Islet of Langerhans (tissue), 1 donor: ENCODE results near the gene DPYSL4.
"Not testable (repeated sequence)": the region's sequence is repeated elsewhere in the genome, so short reads cannot be mapped to it uniquely, and the experiment has no call there.

Experiments
- FAIRE-seq: peaks from one replicate; lab custom pipeline; 2011; peaks lifted over from hg19 to GRCh38; lab: Jason Lieb, UNC

Gene DPYSL4

GRCh38 chr10:132149917-132150316, 36.8 kb upstream of the DPYSL4 start:
- FAIRE-seq = no peak

DNA sequence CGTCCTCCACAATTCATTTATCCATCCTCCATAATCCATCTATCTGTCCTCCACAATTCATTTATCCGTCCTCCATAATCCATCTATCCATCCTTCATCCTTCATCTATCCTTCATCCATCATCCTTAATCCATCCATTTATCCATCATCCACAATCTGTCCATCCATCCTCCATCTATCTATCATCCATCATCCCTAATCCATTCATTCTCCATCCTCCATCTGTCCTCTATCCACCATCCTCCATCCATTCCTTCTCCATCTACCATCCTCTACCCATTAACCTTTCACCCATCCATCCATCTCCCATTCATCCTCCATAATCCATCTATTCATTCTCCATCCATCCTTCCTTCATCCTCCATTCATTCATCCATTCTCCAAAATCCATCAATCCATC, 36.0 kb upstream of the DPYSL4 start:
- no peak for FAIRE-seq

DNA sequence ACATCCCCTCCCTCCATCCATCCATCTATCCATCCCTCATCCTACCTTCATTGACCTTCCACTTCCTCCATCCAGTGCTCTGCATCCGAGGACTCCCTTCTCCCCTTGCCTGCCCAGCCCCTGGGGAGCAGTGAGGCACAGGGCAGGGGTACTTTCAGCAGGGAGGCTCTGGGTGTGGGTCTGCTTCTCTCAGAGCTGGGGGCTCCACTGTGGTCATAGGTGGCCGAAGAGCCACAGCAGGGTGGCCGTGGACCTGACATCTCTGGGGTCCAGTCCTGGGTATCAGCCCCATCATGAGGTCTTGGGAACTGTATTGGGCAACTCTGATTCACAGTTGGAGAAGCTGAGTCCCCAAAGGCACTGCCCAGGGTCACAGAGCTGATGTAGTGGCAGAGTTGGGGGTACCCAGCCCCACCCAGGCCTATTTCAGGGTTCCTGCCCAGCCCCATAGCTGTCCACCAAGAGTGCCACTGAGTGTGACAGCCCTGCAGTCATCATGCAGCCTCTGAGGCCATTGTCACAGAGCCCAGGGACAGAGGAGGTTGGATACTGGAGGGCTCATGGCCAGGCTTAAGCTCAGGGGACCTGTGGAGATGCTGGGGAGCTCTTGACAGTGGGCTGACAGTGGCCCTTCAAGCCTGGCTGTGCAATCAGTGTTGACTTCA, 35.3 kb upstream of the DPYSL4 start:
- FAIRE-seq = no peak

GRCh38 chr10:132151951-132152505, 34.7 kb upstream of the DPYSL4 start:
- FAIRE-seq = no peak

- FAIRE-seq = no peak
Observed at GRCh38 chr10:132152896-132153580, 33.7 kb upstream of the DPYSL4 start.

DNA sequence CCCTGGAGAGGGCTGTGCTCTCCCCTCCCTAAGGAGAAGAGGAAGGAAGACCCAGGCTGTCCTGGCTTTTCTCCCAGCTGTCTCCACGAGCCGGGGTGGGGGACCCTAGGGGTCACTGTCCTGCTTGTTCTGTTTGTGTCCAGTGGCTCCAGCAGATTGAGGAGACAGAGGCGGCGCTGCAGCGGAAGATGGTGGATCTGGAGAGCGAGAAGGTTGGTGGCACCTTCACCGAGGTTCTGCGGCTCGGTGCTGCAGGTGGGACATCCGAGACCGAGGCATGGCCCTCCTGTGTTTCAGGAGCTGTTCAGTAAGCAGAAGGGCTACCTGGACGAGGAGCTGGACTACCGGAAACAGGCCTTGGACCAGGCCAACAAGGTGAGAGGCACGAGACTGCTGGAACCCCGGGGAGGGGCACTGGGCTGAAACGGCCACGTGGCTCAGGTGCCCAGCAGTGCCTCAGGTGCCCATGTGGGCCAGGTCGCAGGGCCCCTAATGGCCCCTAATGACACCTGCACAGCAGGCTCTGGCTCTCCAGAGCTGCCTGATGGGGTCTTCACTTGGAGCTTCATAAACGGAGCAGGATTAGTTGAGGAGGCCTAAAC, 33.0 kb upstream of the DPYSL4 start:
- FAIRE-seq = no peak

DNA sequence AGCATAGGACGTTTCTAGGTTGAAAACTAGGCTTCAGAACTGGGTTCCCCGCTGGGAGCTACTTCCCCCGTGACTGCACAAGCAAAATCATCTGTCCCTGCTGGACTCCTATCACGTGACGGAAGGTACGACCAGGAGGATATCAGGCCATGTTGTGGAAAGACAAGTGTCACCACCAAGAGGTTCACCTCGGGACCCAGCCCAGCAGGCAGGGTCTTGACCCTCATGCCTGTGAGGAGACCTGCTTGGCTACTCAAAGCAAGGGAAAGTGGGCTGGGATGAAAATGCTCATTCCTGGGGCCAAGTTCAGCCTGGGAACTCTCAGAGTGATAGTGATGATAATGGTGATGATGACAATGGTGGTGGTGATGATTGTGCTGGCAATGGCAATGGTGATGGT, 32.3 kb upstream of the DPYSL4 start:
- FAIRE-seq = no peak

DNA sequence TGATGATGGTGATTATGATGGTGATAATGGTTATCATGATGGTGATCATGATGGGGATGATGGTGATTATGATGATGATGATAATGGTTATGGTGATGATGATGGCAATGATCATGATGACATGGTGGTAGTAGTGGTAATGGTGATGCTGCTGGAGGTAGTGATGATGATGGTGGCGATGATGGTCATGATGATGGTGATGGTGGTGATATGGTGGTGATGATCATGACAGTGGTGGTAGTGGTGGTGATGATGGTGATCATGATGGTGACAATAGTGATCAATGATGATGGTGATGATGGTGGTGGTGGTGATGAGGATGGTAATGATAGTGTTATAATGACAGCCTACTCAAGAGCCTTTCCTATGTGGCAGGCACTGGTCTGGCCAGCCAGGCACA, 31.8 kb upstream of the DPYSL4 start:
- no peak for FAIRE-seq

DNA sequence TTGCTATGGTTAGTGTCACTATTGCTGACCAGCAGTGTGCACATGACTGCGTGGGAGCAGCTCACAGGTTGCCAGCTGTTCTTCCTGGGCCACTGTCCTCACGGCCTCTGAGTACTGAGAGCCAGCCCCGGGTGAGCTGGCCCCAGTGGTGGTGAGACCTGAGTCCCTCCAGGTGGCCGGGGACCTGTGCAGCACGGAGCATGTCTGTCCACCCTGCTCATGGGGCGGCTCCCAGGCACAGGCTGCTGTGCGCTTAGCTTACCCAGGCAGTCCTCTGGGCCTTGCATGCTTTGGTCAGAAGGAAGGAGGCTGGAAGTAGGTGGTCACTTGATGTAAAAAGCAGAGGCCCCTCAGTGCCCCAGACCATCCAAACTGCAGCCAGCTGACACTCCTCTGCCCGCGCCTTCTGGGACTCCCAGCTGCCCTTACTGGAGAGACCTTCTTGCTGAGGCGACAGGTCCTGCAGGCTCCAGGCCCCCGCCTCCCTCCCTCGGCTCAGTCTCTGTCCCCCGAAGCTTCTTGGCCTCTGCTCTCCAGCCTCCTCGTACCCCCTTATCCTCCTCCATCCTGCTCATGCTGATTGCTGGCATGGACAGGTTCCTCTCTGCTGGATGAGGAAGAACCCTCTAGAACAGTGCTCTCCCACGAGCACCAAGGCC, 30.9 kb upstream of the DPYSL4 start:
- FAIRE-seq = no peak

- no peak for FAIRE-seq
Observed at GRCh38 chr10:132156382-132156781, 30.4 kb upstream of the DPYSL4 start.

DNA sequence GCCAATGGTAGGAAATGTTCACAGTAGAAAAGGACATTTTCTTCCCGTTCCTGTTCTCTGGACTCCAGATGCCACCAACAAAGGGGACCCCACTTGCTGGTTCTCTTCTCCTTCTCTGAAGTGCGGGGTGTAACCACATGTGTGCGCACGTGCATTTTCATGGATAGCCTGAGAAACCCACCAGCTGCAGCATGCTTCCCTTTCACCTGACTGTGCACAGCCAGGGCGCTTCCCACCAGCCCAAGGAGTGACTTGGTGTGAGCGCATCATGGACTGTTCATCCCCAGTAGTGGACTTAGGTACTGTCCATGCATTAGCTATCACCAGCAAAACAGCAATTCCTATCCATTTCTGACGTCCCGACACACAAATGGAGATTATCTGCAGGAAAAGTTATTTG, 29.6 kb upstream of the DPYSL4 start:
- FAIRE-seq = no peak

- no peak for FAIRE-seq
Observed at GRCh38 chr10:132158122-132158741, 28.5 kb upstream of the DPYSL4 start.

DNA sequence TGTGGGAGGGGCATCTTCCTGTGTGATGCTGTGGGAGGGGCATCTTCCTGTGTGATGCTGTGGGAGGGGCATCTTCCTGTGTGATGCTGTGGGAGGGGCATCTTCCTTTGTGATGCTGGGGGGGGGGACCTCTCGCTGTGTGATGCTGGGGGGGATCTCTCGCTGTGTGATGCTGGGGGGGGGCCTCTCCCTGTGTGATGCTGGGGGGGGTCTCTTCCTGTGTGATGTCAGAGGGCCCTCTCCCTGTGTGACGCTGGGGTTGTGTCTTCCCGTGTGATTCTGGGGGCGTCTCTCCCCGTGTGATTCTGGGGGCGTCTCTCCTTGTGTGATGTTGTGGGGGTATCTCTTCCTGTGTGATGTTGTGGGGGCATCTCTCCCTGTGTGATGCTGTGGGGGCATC, 27.9 kb upstream of the DPYSL4 start:
- FAIRE-seq = no peak

DNA sequence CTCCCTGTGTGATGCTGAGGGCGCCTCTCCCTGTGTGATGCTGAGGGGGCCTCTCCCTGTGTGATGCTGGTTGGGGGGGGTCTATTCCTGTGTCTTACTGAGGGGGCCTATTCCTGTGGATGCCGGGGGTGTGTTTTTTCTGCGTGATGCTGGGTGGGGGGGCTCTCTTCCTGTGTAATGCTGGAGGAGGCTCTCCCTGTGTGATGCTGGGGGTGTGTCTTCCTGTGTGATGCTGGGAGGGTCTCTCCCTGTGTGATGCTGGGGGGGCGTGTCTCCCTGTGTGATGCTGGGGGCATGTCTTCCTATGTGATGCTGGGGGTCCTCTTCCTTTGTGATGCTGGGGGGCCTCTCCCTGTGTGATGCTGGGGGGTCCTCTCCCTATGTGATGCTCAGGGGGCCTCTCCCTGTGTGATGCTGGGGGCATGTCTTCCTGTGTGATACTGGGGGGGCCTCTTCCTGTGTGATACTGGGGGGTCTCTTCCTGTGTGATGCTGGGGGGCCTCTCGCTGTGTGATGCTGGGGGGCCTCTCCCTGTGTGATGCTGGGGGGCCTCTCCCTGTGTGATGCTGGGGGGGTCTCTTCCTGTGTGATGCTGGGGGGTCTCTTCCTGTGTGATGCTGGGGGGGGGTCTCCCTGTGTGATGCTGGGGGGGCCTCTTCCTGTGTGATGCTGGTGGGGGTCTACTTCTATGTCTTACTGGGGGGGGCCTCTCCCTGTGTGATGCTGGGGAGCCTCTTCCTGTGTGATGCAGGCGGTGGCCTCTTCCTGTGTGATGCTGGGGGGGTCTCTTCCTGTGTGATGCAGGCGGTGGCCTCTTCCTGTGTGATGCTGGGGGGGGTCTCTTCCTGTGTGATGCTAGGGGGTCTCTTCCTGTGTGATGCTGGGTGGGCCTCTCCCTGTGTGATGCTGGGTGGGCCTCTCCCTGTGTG, 27.2 kb upstream of the DPYSL4 start:
- FAIRE-seq = not testable (repeated sequence)

DNA sequence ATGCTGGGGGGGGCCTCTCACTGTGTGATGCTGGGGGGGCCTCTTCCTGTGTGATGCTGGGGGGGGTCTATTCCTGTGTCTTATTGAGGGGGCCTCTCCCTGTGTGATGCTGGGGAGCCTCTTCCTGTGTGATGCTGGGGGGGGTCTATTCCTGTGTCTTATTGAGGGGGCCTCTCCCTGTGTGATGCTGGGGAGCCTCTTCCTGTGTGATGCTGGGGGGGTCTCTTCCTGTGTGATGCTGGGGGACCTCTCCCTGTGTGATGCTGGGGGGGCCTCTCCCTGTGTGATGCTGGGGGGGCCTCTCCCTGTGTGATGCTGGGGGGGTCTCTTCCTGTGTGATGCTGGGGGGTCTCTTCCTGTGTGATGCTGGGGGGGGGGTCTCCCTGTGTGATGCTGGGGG, 26.5 kb upstream of the DPYSL4 start:
- not testable (repeated sequence) for FAIRE-seq

DNA sequence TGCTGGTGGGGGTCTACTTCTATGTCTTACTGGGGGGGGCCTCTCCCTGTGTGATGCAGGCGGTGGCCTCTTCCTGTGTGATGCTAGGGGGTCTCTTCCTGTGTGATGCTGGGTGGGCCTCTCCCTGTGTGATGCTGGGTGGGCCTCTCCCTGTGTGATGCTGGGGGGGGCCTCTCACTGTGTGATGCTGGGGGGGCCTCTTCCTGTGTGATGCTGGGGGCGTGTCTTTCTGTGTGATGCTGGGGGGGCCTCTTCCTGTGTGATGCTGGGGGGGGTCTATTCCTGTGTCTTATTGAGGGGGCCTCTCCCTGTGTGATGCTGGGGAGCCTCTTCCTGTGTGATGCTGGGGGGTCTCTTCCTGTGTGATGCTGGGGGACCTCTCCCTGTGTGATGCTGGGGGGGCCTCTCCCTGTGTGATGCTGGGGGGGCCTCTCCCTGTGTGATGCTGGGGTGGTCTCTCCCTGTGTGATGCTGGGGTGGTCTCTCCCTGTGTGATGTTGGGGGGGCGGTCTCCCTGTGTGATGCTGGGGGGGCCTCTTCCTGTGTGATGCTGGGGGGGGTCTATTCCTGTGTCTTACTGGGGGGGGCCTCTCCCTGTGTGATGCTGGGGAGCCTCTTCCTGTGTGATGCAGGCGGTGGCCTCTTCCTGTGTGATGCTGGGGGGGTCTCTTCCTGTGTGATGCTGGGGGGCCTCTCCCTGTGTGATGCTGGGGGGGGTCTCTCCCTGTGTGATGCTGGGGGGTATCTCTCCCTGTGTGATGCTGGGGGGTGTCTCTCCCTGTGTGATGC, 25.7 kb upstream of the DPYSL4 start:
- FAIRE-seq = not testable (repeated sequence)

DNA sequence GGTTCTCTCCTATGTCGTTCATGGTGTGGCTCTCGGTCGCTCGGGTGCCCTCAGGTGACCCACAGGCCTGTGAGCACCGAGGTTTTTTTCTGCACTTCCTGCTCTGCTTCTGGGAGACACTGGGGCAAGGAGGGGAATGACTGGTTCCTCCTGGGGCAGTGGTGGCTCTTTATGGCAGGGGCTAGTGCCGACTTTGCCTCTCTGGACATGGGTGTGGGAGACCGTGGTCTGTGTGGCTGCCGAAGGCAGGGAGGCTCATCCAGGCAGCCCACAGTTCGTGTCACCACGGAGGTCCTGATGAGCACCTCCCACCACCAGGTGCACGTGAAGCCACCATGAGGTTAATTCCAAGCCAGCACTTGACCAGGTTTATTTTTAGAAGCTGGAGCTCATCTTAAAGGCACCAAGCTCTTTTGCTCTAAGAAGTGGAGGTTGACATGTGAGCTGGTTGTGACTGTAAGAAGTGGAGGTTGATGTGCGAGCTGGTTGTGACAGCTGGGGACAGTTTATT, 24.7 kb upstream of the DPYSL4 start:
- FAIRE-seq = no peak

DNA sequence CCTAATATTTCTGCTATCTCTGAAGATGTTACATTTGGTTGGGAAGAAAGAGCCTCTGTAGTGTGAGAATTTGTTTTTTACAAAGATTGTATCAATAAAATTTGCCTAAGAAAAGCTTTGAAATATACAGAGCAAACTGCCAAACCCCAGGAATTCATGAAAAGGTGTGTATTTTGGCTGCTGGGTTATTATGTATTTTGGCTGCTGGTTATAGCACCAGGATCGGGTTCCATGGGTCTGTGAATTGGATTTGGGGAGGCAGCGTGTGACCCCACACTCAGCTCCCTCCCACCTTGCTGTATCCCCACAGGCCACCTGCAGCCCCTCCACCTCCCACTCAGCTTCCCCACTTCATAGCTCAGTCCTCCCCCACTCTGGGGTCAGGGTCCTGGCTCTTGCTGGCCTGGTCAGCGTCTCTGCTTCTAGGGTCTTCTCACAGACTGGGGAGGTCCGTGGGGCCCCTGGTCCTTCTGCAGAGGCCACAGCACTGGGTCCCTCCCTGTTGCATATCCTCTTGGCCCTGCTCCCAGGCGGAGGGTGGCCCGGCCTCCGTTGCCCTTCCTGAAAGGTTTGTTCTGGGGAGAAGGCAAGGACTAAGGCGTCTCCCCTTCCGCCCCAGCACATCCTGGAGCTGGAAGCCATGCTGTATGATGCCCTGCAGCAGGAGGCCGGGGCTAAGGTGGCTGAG, 24.0 kb upstream of the DPYSL4 start:
- FAIRE-seq = no peak

GRCh38 chr10:132163278-132163765, 23.4 kb upstream of the DPYSL4 start:
- no peak for FAIRE-seq
